Daoy (cell line): ENCODE measurements around the gene FOSL2. TPM values are rescaled to one million over a fixed set of nuclear protein-coding genes. Genes with fewer than 3 reads are reported as not detected.

Source experiments
- DNase-seq: peaks from one replicate; pipeline ENCODE4 v3.0.0-alpha.2; 2015; ENCODE audit warnings: low read depth
- total RNA-seq: library from RNA; depleted of rRNA; stranded (reverse); fragments of >200 nt; shearing (Covaris generic); gene quantifications from 2 replicates; pipeline ENCODE4 v1.2.3, GENCODE V29; 2014

FOSL2 gene
- total RNA-seq, 1 experiment from 2014 or later: 56.0 TPM

GRCh38 chr2:28394997-28395333, 2.3 kb downstream of the FOSL2 start:
- no peak for DNase-seq

GRCh38 chr2:28395334-28396061, 2.8 kb downstream of the FOSL2 start:
- peak; percentile 55 for DNase-seq

- no peak for DNase-seq
Measured at GRCh38 chr2:28397043-28397381, 4.4 kb downstream of the FOSL2 start.

GRCh38 chr2:28398101-28398834, 5.6 kb downstream of the FOSL2 start:
- peak; percentile 39 for DNase-seq

- no peak for DNase-seq
Measured at GRCh38 chr2:28399289-28399688, 6.6 kb downstream of the FOSL2 start.

- peak; percentile 64 for DNase-seq
Measured at GRCh38 chr2:28399956-28400355, 7.3 kb downstream of the FOSL2 start.

GRCh38 chr2:28400419-28400818, 7.8 kb downstream of the FOSL2 start:
- DNase-seq: no peak

- DNase-seq: no peak
Measured at GRCh38 chr2:28400921-28401320, 8.3 kb downstream of the FOSL2 start.

GRCh38 chr2:28401411-28401810, 8.8 kb downstream of the FOSL2 start:
- DNase-seq: no peak

GRCh38 chr2:28401948-28402550, 9.4 kb downstream of the FOSL2 start:
- DNase-seq: no peak

GRCh38 chr2:28403370-28403956, 10.8 kb downstream of the FOSL2 start:
- DNase-seq: no peak

- DNase-seq: no peak
Measured at GRCh38 chr2:28404086-28404485, 11.4 kb downstream of the FOSL2 start.

- no peak for DNase-seq
Measured at GRCh38 chr2:28405537-28405936, 12.9 kb downstream of the FOSL2 start.

- DNase-seq: peak; percentile 96
Measured at GRCh38 chr2:28406276-28407096, 13.8 kb downstream of the FOSL2 start.

- DNase-seq: no peak
Measured at GRCh38 chr2:28407131-28407975, 14.7 kb downstream of the FOSL2 start.

- no peak for DNase-seq
Measured at GRCh38 chr2:28407976-28408690, 15.5 kb downstream of the FOSL2 start.

- peak; percentile 98 for DNase-seq
Measured at GRCh38 chr2:28408764-28409599, 16.3 kb downstream of the FOSL2 start.

- DNase-seq: no peak
Measured at GRCh38 chr2:28411166-28411755, 18.6 kb downstream of the FOSL2 start.
